GM19468 (cell line): ENCODE data around the gene AEN.

ENCODE experiments used
- ATAC-seq: cut with Tn5 transposase; IDR thresholded peaks from one replicate; pipeline ENCODE4 v1.9.1; 2021; ENCODE audit warnings: mild to moderate bottlenecking, moderate library complexity, moderate number of reproducible peaks; ENCODE audit not compliant: unreplicated experiment; ENCODE audit errors: extremely low read depth

The AEN gene

GRCh38 chr15:88648357-88649214 lies 27.4 kb downstream of the AEN start:
- no peak for ATAC-seq

DNA sequence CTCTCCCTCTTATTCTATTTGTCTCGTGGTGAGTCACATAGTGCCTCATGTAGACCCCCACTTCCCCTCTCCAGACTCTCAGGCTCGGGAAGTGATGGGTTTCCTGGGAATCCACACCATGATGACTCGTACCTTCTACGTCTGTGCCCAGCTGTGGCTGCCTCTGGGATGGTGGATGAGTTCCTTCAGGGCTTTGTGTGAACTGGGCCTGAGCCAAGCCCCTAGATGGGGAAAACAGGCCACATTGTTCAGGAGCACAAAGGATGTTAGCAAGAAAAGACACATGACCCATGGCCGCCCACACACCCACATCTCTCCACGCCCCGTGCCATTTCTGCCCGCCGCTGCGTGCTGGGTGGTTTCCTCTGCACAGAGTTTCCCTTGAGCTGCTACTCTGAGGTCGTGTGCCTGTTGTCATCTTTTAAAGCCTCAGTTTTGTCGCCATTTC lies 28.2 kb downstream of the AEN start:
- no peak for ATAC-seq

DNA sequence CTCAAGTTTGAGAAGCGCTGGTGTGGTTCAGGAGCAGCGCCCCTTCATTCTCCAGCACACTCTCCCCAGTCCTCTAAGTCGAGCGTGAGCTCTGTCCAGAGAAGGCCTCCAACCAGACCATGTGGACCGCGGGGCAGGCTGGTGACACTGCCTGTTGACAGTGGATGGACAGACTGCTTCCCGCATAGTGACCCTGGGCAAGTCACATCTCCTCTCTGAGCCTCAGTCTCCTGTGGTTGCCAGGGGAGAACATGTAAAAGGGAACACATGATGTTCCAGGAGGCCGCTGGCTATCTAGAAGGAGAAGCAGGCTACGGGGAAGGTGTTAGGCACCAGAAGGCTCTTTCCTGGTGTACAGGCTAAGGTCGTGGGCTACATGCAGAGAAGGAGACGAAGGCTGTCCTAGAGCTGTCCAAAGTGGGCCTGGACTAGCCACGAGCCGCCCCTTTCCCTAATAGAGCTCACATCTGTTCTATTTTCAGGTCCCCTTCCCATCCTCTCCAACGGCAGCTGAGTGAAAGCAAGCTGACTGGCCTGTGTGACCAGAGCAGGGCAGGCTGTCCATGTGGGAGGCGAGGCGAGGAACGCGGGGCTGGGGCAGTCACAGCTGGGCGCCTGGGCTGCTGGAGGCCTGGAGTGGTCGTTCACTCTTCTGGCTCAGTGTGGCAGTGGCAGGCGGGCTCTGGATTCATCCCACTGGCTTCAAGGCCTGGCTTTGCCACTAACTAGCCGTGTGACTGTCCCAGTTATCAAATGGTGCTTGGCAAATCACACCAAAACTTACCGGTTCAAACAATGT lies 28.8 kb downstream of the AEN start:
- no peak for ATAC-seq

DNA sequence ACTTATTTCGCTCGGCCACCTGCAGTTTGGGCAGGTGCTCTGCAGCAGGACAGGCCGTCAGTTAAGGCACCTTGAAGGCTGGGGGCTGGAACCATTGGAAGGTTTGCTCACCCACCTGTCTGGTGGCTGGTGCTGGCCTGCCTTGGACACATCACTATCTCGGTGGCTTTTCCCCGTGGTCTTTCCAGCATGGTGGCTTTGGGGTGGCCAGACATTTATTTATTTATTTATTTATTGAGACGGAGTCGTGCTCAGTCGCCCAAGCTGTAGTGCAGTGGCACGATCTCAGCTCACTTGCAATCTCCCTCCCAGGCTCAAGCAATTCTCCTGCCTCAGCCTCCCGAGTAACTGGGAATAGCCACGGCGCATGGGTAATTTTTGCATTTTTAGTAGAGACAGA lies 29.4 kb downstream of the AEN start:
- no peak for ATAC-seq

DNA sequence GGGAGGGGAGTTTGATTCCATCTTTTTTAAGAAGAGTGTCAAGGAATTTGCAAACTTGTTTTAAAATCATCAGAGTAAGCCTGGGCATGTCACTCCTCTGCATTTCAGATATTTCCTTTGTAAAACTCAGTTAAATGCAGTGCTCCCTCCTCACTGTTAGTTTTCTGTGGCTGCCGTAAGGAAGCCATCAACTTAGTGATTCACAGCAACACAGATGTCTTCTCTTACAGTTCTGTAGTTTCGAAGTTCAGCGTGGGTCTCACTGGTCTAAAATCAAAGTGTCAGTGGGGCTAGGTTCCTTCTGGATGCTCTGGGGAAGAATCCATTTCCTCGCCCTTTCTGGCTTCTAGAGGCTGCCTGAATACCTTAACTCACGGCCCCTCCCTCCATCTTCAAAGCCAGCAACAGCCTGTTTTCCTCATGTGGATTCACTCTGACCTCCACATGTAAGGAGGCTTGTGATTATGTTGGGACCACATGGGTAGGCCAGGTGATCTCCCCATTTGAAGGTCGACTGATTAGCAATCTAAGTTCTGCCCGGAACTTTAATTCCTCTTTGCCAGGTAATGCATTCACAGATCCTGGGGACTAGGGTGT lies 30.1 kb downstream of the AEN start:
- ATAC-seq, result no peak

DNA sequence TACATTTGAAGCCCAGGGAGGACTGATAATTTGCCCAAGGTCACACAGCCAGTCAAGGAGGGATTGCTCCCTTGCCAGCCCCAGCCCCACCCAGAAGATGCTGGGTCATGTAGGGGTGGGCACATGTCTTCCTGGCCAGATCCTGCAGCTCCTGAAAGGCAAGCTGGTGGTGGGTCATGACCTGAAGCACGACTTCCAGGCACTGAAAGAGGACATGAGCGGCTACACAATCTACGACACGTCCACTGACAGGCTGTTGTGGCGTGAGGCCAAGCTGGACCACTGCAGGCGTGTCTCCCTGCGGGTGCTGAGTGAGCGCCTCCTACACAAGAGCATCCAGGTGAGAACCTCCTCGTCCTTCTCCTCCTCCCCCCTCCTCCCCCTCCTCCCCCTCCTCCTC lies 30.8 kb downstream of the AEN start:
- no peak for ATAC-seq

GRCh38 chr15:88652456-88653199 lies 31.5 kb downstream of the AEN start:
- ATAC-seq, result no peak

- ATAC-seq, result no peak
These were observed 32.3 kb downstream of the AEN start for GRCh38 chr15:88653200-88654064.

GRCh38 chr15:88654430-88655102 lies 33.4 kb downstream of the AEN start:
- no peak for ATAC-seq

DNA sequence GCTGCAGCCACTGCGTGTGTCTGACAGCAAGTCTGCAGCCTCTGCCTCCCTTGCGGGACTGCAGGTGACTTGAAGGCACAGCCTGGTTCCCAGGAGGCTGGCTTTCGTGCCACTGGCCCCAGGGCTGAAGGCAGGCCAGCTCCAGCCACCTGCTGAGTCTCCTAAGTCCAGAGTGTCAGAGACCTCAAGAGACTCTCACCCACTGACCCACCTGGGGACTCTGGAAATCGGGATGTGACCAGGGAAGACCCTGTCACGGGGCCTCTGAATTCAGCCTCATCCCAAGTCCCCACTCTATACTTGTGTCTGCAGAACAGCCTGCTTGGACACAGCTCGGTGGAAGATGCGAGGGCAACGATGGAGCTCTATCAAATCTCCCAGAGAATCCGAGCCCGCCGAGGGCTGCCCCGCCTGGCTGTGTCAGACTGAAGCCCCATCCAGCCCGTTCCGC lies 34.0 kb downstream of the AEN start:
- ATAC-seq, result no peak

DNA sequence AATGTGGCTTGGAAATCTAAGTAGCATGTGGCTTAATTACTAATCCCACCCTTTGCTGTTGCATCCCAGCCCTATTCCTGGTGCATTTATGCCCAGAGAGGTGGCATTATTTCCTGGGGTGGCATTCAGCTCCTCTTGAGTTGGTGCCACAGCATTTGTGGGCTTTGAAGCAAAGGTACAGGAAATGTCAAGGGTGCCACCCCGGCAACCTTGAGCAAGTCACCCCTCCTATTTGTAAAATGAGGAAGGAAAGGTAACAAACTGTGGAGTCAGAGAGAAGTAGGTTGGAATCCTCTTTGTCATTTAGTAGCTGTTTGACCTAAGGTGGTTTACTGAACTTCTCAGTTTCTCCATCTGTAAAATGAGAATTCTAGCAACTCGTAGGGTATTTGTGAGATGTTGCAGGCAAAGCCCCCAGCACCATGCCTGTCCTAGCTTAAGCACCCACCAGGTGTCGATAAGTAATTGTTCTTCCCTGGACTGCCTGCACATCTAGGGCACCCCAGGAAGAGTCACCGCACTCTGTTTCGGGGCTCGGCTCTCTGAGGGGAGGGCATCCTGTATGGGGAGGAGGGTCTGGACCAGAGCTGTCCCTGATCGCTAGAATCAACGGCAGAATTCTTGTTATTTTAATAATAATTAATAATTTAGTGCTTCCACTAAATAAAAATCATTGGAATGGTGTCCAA lies 34.8 kb downstream of the AEN start:
- no peak for ATAC-seq

GRCh38 chr15:88656760-88657221 lies 35.7 kb downstream of the AEN start:
- peak; percentile 82 for ATAC-seq

DNA sequence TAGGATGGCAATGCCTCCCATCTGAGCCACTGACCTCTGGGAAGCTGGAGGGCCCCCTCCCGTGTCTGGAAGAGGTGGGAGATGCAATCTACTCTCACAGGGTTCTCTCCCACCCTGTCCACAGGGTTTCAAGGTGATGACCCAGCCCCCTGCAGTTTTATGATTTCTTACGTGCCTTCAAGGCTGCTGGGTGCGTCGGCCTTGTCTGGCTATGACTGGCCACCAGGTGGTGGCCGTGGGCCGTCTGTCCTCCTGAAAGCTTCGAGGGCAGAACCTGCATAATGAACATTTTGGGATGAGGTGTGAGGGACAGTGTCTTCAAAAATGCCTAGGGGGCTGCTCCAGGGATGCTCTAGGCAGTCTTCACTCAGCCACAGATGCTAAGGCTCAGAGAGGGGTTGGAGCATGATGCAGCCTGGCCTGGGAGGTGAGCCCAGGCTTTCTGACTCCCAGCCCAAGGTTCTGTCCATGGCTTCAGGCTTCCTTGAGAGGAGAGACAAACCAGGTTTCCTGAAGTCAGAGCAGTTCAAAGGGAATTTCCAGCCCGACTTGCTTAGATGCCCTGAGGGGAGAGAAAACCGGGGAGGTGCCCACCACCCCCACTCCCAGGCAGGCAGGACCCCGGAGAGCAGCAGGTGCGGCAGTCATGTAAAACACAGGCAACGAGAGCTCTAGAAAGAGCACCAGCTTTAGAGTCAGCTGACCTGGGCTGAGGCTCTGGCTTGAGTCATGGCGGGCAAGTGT lies 36.4 kb downstream of the AEN start:
- no peak for ATAC-seq

GRCh38 chr15:88658070-88658965 lies 37.2 kb downstream of the AEN start:
- no peak for ATAC-seq

- no peak for ATAC-seq
These were observed 38.1 kb downstream of the AEN start for GRCh38 chr15:88658972-88659931.
